CD4-positive, alpha-beta T cell treated with Interleukin-12 subunit alpha and Interleukin-12 subunit beta, for 1 hour (primary cell): ENCODE results near the gene GCNT2.
"Not testable (repeated sequence)": the region's sequence is repeated elsewhere in the genome, so short reads cannot be mapped to it uniquely, and the experiment has no call there.

Experiments
- DNase-seq: peaks from one replicate; pipeline ENCODE4 v3.0.0-alpha.2; 2020

Gene GCNT2

DNA sequence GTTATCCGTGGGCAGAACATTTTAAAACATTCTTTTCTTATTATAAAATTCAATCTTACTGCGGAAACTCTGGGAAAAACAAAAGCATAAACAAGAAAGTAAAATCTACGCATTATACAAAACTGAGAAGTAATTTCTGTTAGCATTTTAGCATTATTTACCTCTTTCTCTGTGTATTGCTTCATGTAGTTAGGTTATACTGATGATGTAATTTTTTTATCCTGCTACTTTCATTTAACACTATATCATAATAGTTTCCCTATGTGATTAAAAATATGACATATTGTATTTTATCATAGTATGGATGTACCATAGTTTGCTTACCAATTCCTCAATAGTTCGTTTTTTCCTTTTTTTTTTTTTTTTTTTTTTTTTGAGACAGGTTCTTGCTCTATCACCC, 4.2 kb upstream of the GCNT2 start:
- DNase-seq = no peak

GRCh38 chr6:10518557-10519407, 2.4 kb upstream of the GCNT2 start:
- DNase-seq = no peak

- DNase-seq = not testable (repeated sequence)
Measured at GRCh38 chr6:10519408-10519697, 1.8 kb upstream of the GCNT2 start.

- no peak for DNase-seq
Measured at GRCh38 chr6:10520468-10520867, 683 bp upstream of the GCNT2 start.

DNA sequence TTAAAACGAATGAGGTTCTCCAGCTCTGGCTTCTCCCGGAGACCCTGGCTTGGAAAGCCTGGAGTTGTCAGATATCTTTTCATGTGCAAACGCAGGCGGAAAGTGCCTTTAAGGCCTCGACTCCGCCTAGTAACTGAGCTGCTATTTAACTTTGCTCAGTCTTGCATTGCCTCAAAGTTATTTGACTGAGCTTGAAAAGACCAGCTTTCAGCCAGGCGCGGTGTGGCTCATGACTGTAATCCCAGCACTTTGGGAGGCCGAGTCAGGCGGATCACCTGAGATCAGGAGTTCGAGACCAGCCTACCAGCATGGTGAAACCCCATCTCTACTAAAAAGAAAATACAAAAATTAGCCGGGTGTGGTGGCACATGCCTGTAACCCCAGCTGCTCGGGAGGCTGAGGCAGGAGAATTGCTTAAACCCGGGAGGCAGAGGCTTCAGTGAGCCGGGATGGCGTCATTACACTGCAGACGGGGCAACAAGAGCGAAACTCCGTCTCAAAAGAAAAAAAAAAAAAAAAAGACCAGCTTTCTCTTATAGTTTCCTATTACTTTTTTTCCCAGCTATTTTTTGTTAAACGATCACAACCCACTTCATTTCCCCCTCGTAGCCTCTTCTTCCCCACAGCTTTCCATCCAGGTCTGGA, 1.9 kb downstream of the GCNT2 start:
- DNase-seq = no peak

- no peak for DNase-seq
Measured at GRCh38 chr6:10526156-10526555, 5.0 kb downstream of the GCNT2 start.

GRCh38 chr6:10528158-10528981, 7.2 kb downstream of the GCNT2 start:
- DNase-seq = peak; percentile 23

DNA sequence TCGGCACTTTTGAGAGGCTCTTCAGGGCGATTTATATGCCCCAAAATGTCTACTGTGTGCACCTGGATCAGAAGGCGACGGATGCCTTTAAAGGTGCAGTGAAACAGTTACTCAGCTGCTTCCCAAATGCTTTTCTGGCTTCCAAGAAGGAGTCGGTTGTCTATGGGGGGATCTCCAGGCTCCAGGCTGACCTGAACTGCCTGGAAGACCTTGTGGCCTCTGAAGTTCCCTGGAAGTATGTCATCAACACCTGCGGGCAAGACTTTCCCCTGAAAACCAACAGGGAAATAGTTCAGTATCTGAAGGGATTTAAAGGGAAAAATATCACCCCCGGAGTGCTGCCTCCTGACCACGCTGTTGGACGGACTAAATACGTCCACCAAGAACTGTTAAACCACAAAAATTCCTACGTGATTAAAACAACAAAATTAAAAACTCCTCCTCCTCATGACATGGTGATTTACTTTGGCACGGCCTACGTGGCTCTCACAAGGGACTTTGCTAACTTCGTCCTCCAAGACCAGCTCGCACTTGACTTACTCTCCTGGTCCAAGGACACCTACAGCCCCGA, 8.2 kb downstream of the GCNT2 start:
- DNase-seq = no peak

DNA sequence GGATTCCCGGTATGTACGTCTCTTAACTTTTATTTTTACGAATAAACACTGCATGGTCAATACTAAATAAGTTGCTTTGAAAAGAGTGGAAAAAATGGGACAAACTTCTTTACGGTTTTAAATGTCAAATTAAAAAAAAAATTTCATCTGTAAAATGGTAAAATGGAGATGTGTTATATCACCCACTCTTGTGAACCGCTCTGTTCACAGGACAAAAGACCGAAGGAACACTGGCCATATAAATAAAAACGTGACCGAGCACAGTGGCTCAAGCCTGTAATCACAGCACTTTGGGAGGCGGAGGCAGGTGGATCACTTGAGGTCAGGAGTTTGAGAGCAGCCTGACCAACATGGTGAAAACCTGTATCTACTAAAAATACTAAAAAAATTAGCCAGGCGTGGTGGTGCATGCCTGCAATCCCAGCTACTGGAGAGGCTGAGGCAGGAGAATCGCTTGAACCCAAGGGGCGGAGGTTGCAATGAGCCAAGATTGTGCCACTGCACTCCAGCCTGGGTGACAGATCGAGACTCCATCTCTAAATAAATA, 8.8 kb downstream of the GCNT2 start:
- DNase-seq = not testable (repeated sequence)

DNA sequence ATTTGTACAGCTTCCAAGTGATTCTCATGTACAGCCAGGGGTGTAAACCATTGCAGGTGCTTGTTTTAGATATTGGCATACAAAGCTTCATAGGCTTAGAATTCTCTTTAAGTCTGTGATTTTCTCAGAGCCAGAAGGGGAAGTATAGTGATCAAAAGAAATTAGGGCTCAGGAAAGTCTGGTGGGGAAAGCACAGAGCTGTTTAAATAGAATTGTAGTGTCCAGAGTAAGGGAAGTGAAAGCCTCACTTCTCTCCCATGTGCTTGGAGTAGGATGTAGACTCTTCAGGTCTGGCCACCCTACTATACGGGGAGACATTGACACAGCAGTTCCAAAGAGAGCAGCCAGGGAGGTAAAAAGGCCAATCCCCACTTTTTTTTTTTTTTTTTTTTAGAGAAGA, 10.4 kb downstream of the GCNT2 start:
- DNase-seq = no peak

DNA sequence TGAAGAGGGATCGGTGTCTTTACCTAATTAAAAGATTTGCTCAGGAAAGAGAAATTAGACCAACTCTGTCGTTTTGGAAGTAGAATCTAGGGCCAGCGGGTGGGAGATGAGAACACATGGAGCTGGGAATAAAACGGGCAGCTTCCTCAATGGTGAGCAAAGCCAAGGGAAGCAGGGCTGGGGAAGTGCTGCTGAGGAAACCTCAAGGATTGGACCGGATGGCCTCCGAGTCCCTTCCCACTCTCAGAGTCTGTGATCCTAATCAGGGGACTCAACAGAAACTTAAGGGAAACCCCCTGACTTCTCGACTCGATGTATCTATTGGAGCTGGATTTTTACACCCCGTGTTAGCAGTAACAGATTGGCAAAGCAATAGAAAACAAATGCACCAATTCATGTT, 10.8 kb downstream of the GCNT2 start:
- no peak for DNase-seq

- DNase-seq = no peak
Measured at GRCh38 chr6:10532392-10532791, 11.2 kb downstream of the GCNT2 start.

DNA sequence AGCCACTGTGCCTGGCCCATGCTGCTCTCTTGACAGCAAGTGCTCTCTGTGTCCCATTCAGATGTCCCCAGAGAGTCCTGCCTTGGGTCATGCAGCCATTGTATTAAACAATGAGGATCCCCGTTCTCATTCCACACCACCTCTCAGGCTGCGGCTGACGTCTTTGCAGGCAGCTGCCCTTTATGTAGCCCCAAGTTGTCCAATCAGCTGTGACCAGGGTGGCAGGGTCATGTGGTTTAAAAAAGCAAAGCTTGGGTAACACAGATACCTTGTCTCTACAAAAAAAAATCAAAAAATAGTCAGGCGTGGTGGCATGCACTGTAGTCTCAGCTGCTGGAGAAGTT, 13.2 kb downstream of the GCNT2 start:
- no peak for DNase-seq

GRCh38 chr6:10535193-10535592, 14.0 kb downstream of the GCNT2 start:
- no peak for DNase-seq

- DNase-seq = no peak
Measured at GRCh38 chr6:10537726-10538125, 16.6 kb downstream of the GCNT2 start.

DNA sequence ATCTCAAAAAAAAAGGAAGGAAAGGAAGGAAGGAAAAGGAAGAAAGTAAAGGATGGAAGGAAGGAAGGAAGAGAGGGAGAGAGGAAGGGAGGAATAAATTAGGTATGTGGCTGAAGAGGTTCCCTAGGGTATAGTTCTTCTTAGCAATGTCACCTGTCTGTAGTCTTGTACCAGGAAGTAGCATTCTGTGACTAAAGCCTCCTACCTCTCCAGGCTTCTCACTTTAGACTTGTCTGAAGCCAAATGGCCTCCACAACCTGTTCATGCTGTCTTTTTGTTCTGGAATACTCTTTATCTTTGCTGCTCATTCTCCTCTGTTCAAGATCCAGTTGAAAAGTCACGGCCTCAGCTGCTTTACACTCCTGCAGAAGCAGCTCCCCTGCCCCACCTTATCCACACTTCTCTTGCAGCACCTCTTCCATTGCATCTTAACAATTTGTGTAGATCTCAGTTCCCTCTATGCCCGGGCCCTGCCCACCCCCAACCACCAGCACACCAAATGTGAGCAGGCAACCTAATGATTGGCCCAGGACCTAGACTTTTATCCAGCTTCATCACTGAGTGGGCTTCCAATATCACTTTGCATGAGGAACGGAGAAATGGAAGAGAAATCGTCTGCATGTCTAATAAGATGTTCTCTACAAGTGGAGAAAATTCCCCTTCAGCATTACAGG, 19.1 kb downstream of the GCNT2 start:
- DNase-seq = no peak

DNA sequence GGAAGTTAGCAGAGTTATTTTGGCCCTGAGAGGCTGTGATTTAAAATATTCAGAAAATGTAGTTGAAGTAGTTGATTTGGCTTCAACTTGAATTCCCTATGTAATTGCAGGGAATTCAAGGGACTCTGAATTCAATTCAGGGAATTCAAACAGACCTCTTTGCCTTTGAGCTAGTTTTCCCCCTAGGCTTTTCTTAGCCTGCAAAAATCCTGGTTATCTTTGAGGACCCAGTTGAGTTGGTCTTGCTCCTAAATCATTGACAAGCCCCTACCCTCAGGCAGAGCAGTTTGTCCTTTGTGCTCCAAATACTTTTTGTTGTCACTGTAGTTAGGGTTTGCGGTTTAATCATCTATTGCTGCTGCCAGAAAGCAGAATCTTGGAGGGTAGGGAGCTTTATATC, 20.4 kb downstream of the GCNT2 start:
- no peak for DNase-seq

GRCh38 chr6:10542213-10542612, 21.1 kb downstream of the GCNT2 start:
- no peak for DNase-seq

DNA sequence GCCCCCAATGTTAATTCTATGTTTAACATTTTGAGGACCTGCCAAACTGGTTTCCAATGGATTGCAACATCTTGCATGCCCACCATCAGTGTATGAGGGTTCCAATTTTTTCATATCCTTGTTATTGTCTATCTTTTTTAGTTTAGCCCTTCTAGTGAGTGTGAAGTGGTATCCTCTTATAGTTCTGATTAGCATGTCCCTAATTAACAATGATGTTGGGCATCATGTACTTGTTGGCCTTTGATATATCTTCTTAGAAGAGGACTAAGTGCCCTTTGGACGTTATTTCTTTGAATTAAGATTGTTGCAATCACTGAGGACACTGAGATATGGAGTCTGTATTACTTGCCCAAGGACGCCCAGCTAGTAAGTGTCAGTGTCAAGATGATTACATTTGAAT, 22.3 kb downstream of the GCNT2 start:
- no peak for DNase-seq

GRCh38 chr6:10545482-10545881, 24.3 kb downstream of the GCNT2 start:
- DNase-seq = no peak

DNA sequence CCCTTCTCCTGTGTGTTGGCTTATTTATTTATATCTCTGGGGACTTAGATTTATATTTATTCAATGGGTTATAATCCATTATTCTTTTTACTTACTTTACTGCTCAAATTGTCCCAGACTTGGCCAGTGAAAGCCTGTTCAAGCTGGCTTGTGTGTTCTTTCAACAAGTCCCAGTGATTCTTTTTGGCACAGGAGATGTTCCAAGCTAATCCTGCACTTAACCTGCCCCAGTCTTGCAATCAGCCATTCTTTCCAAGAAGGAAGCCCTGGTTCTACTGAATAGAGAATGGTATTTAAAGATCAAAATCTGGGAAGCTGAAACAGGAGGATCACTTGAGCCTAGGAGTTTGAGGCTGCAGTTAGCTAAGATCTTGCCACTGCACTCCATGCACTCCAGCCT, 26.7 kb downstream of the GCNT2 start:
- no peak for DNase-seq

DNA sequence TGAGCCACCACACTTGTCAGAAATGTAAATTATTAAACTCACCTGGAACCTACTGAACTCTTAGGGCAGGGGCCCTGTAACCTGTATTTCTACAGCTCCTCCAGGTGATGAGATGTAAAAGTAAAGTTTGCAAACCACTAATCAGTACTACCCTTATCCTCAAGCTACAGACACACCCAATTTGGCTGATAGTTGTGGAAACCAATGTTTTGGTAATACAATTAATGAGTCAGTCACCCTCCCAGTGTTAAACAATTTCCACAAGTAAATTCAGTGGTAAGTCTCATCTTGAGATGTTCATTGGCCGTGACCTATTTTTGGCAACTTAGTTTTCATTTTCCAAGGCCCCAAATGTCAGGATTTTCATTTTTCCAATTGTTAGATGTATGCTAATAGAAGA, 29.6 kb downstream of the GCNT2 start:
- no peak for DNase-seq

DNA sequence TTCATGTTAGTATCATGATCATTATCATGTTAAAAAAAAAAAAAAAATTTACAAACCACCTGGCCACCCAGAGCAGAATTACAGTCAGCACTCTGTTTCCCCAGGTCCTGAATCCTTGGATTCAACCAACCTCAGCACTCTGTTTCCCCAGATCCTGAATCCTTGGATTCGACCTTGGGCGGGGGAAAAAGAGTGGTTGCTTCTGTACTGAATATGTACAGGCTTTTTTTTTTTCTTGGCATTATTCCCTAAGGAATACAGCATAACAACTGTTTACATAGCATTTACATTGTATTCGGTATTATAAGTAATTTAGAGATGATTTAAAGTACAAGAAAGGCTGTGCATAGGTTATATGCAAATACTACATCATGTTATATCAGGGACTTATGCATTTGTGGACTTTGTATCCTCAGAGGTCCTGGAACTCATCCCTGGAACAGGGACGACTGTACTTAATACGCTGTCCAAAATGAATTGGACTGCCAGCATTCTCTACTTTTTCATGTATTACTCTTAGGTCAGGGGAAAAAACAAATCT, 31.2 kb downstream of the GCNT2 start:
- no peak for DNase-seq
